DND-41 (cell line): ENCODE data around the gene ADARB2.
A peak's percentile ranks its signal among the peaks of the same experiment; 100 is the strongest.

Source experiments
- ATAC-seq: fragments of 200-7000 bp; cut with Tn5 transposase; 3 replicates; pipeline ENCODE4 v1.9.1; 2021; ENCODE audit warnings: low read depth; ENCODE audit not compliant: insufficient read depth
- DNase-seq: peaks from one replicate; pipeline ENCODE4 v3.0.0-alpha.2; 2020
- H2AFZ ChIP-seq: 2 replicates; pipeline ENCODE4 v1.6.0; 2012; ENCODE audit warnings: low read depth, low read length
- H3K27ac ChIP-seq: 2 replicates; pipeline ENCODE4 v1.5.1; 2012; ENCODE audit warnings: low read length, inconsistent platforms
- H3K27me3 ChIP-seq: fragments of 200-600 bp; sonication (generic); 2 replicates; pipeline ENCODE4 v1.6.0; 2012; ENCODE audit warnings: low read length, mild to moderate bottlenecking, inconsistent platforms; ENCODE audit not compliant: insufficient read depth, poor library complexity
- H3K36me3 ChIP-seq: 2 replicates; pipeline ENCODE4 v1.5.1; 2012; ENCODE audit warnings: low read length, inconsistent platforms; ENCODE audit not compliant: insufficient read depth
- H3K4me1 ChIP-seq: 2 replicates; pipeline ENCODE4 v1.5.1; 2012; ENCODE audit warnings: mild to moderate bottlenecking, low read length; ENCODE audit not compliant: insufficient read depth
- H3K4me2 ChIP-seq: 2 replicates; pipeline ENCODE4 v1.6.0; 2012; ENCODE audit warnings: mild to moderate bottlenecking, moderate library complexity, low read length, inconsistent platforms; ENCODE audit not compliant: insufficient read depth
- H3K4me3 ChIP-seq, 2 experiments: fragments of 200-600 bp in 1 of 2; shearing (Covaris generic) in 1 of 2; 2 replicates each; pipeline ENCODE4 v1.5.1; 2012 to 2016; ENCODE audit warnings: inconsistent platforms in 2 of 2, low read length in 2 of 2, mild to moderate bottlenecking in 2 of 2, low read depth in 1 of 2, moderate library complexity in 1 of 2
- H3K79me2 ChIP-seq: 2 replicates; pipeline ENCODE4 v1.6.0; 2012; ENCODE audit warnings: low read length, inconsistent platforms; ENCODE audit not compliant: insufficient read depth
- H3K9ac ChIP-seq: 2 replicates; pipeline ENCODE4 v1.6.0; 2012; ENCODE audit warnings: low read depth, mild to moderate bottlenecking, inconsistent platforms, low read length, moderate library complexity
- H3K9me3 ChIP-seq: 2 replicates; pipeline ENCODE4 v1.5.1; 2012; ENCODE audit warnings: low read length, moderate library complexity, mild to moderate bottlenecking, inconsistent platforms; ENCODE audit not compliant: insufficient read depth, severe bottlenecking
- H4K20me1 ChIP-seq: 2 replicates; pipeline ENCODE4 v1.6.0; 2012; ENCODE audit warnings: low read length; ENCODE audit not compliant: insufficient read depth
- CTCF ChIP-seq: IDR thresholded peaks from 2 replicates; pipeline ENCODE4 v1.5.1; 2012; ENCODE audit warnings: borderline replicate concordance, low read length, moderate library complexity, mild to moderate bottlenecking; ENCODE audit not compliant: poor library complexity, severe bottlenecking; ENCODE audit errors: extremely low read depth
- EZH2 ChIP-seq: IDR thresholded peaks from 3 replicates; pipeline ENCODE4 v1.6.1; 2012; ENCODE audit warnings: borderline replicate concordance, low read depth, mild to moderate bottlenecking, moderate library complexity, low read length, inconsistent platforms; ENCODE audit not compliant: severe bottlenecking

ADARB2 gene

GRCh38 chr10:1483826-1484225, 253.5 kb downstream of the ADARB2 start:
- Histone ChIP-seq H3K9ac (no peak overlapping the region), H3K79me2 (no peaks in the 10 kb centered on the region), H3K4me1 (peaks cover 41% of the 10 kb centered on the region), H3K27ac (no peak overlapping the region), H3K27me3 (no peaks in the 10 kb centered on the region), H3K4me3 (no peak overlapping the region), H3K4me2 (no peak overlapping the region), H4K20me1 (no peaks in the 10 kb centered on the region), H3K36me3 (no peaks in the 10 kb centered on the region), H3K9me3 (peaks cover under 1% of the 10 kb centered on the region), H2AFZ (no peak overlapping the region)
- DNase-seq (no peak), ATAC-seq (no peak)
- TF ChIP-seq EZH2 (no peak), CTCF (no peak)

GRCh38 chr10:1483246-1483645, 254.1 kb downstream of the ADARB2 start:
- H3K9ac ChIP-seq = no peak overlapping the region
- TF ChIP-seq CTCF (no peak), EZH2 (no peak)
- peaks cover 35% of the 10 kb centered on the region for H3K4me1 ChIP-seq
- no peaks in the 10 kb centered on the region for H3K36me3 ChIP-seq
- ATAC-seq (no peak), DNase-seq (no peak)
- no peaks in the 10 kb centered on the region for H3K27me3 ChIP-seq
- no peak overlapping the region for H3K4me3 ChIP-seq
- H4K20me1 ChIP-seq = no peaks in the 10 kb centered on the region
- H2AFZ ChIP-seq = no peak overlapping the region
- H3K79me2 ChIP-seq = no peaks in the 10 kb centered on the region
- H3K9me3 ChIP-seq = peaks cover 4% of the 10 kb centered on the region
- H3K27ac ChIP-seq = no peak overlapping the region
- H3K4me2 ChIP-seq = no peak overlapping the region

GRCh38 chr10:1477578-1477977, 259.7 kb downstream of the ADARB2 start:
- ATAC-seq = no peak
- Histone ChIP-seq H3K27ac (peak overlapping the region; percentile 78), H3K27me3 (no peaks in the 10 kb centered on the region), H3K9me3 (peaks cover 8% of the 10 kb centered on the region), H4K20me1 (no peaks in the 10 kb centered on the region), H3K79me2 (no peaks in the 10 kb centered on the region), H3K4me2 (no peak overlapping the region), H2AFZ (no peak overlapping the region), H3K36me3 (no peaks in the 10 kb centered on the region), H3K4me3 (no peak overlapping the region), H3K4me1 (peaks cover 33% of the 10 kb centered on the region), H3K9ac (no peak overlapping the region)
- TF ChIP-seq EZH2 (no peak), CTCF (no peak)
- no peak for DNase-seq

- DNase-seq = peak; percentile 53
- Histone ChIP-seq H4K20me1 (no peaks in the 10 kb centered on the region), H3K4me3 (no peak overlapping the region), H2AFZ (0 out of 2 replicates have a peak overlapping the region, but pooled peaks have one; percentile 53), H3K79me2 (no peaks in the 10 kb centered on the region), H3K4me2 (no peak overlapping the region), H3K9me3 (peaks cover 8% of the 10 kb centered on the region), H3K27ac (peak overlapping the region; percentile 78), H3K27me3 (no peaks in the 10 kb centered on the region), H3K36me3 (no peaks in the 10 kb centered on the region), H3K4me1 (peaks cover 27% of the 10 kb centered on the region), H3K9ac (peak overlapping the region; percentile 38)
- TF ChIP-seq EZH2 = no peak
- ATAC-seq = peak; percentile 66
These were observed 260.9 kb downstream of the ADARB2 start for GRCh38 chr10:1476455-1476803.
